Body of pancreas (tissue), 4 donors: ENCODE data around the gene BMP8A.
"Not testable (repeated sequence)": the region's sequence is repeated elsewhere in the genome, so short reads cannot be mapped to it uniquely, and the experiment has no call there.

ENCODE experiments used
- POLR2A ChIP-seq, 3 donors: fragments of 450-650 bp; IDR thresholded peaks; one replicate each; pipeline ENCODE4 v1.6.1; 2016; ENCODE audit warnings: antibody characterized with exemption in 3 of 3, mild to moderate bottlenecking in 2 of 3
- TF ChIP-seq, protein P1 (sequence below), 7 experiments: fragments of 450-650 bp in 4 of 7; fragments of 200-600 bp in 3 of 7; sonication (generic) in 3 of 7; IDR thresholded peaks; one replicate each; pipeline ENCODE4 v1.5.1; 2016 to 2019; ENCODE audit warnings: antibody characterized with exemption in 7 of 7

DNA sequence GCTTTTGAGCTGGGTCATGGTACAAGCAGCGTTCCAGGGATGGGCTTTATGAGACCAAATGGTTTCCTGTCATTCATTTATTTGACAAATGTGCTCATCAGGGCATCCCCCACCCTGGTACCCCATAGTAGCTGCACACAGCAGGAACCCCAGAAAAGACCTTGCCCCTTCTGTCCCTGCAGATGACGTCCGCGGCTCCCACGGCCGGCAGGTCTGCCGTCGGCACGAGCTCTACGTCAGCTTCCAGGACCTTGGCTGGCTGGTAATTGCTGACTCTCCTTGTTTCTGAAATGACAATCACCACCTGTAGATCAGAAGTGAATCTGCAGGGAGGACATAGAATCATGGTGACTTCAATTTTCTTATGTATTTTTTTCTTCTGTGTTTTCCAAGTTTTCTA, 30.8 kb downstream of the BMP8A start:
- TF ChIP-seq, protein P1, sequence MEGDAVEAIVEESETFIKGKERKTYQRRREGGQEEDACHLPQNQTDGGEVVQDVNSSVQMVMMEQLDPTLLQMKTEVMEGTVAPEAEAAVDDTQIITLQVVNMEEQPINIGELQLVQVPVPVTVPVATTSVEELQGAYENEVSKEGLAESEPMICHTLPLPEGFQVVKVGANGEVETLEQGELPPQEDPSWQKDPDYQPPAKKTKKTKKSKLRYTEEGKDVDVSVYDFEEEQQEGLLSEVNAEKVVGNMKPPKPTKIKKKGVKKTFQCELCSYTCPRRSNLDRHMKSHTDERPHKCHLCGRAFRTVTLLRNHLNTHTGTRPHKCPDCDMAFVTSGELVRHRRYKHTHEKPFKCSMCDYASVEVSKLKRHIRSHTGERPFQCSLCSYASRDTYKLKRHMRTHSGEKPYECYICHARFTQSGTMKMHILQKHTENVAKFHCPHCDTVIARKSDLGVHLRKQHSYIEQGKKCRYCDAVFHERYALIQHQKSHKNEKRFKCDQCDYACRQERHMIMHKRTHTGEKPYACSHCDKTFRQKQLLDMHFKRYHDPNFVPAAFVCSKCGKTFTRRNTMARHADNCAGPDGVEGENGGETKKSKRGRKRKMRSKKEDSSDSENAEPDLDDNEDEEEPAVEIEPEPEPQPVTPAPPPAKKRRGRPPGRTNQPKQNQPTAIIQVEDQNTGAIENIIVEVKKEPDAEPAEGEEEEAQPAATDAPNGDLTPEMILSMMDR (IDR thresholded peaks at IDR 0.05), result not testable (repeated sequence)
- TF ChIP-seq POLR2A (IDR thresholded peaks at IDR 0.05), result not testable (repeated sequence)
